ENCODE measurements around the gene INO80B.
A peak's percentile ranks its signal among the peaks of the same experiment; 100 is the strongest.
"Not testable (repeated sequence)": the region's sequence is repeated elsewhere in the genome, so short reads cannot be mapped to it uniquely, and the experiment has no call there.

The INO80B gene

DNA sequence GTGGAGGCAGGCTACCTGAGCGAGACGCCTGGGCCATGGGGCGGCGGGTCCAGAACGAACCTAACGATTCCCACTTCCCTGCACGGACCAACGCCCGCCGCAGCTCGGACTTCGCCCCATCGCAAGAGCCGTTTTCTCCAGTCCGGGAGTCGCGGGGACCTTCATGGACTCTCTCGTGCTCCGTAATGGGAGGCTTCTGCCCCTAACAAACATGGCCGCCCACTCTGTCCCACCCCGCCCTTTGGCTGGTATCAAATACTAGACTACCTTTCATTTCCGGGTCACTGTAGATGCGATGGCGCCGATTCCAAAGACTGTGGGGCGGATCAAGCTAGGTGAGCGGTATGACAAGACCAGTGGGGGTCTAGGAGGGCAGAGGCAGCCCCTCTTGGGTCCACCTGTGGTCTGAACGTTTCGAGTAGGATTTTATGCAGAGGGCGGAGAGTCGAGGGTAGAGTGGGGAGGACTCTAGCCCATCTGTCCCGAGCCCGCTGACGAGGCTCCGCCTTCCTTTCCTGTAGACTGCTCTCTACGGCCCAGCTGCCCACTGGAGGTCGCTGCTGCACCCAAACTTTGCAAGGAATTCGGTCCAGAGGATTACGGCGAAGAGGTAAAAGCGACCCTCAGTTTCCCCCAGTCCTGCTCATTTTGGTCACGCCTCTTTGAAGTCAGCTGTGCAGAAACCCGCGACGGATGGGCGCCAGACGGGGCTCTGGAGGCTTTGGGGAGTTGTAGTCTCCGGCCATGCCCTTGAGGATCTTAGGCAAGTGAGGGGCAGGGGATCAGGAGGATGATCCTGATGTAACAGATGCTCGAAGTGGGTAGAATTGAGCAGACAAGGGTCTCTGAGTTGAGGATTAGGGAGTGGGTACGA lies 28.2 kb downstream of the INO80B start, which contains the start of the genes CCDC142 and TTC31:
Gene CCDC142 (minus strand): TSS at position 198 of the 874 bp plus-strand sequence. CDS start 161 bp downstream, at position 37.
Gene TTC31 (plus strand): TSS at position 281 of the 874 bp plus-strand sequence. CDS start 15 bp downstream, at position 296.
- FAIRE-seq = peak; percentile 70

DNA sequence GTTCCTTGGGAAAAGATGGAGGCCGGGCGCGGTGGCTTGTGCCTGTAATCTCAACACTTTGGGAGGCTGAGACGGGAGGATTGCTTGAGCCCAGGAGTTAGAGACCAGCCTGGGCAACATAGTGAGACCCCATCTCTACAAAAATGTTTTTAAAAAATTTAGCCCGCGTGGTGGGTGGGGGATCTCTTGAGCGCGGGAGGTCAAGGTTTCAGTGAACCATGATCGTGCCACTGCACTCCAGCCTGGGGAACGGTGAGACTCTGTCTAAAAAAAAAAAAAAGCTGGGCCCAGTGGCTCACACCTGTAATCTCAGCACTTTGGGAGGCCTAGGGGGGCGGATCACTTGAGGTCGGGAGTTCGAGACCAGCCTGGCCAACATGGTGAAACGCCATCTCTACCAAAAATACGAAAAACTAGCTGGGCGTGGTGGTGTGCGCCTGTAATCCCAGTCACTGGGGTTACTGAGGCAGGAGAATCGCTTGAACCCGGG lies 28.8 kb downstream of the INO80B start:
- not testable (repeated sequence) for FAIRE-seq

DNA sequence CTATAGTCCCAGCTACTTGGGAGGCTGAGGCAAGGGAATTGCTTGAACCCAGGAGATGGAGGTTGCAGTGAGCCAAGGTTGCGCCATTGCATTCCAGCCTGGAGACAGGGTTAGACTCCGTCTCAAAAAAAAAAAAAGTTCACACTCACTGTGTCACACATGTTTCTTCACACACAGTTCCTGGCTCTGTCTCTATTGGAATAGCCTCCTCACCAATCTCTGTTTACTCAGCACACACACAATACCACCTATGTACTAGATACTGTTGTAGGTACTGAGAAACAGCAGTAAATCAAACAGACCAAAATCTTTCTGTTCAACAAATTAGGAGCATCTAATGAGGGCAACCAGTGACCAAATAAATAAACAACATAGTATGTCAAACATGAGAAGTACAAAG lies 31.3 kb downstream of the INO80B start:
- no peak for FAIRE-seq

DNA sequence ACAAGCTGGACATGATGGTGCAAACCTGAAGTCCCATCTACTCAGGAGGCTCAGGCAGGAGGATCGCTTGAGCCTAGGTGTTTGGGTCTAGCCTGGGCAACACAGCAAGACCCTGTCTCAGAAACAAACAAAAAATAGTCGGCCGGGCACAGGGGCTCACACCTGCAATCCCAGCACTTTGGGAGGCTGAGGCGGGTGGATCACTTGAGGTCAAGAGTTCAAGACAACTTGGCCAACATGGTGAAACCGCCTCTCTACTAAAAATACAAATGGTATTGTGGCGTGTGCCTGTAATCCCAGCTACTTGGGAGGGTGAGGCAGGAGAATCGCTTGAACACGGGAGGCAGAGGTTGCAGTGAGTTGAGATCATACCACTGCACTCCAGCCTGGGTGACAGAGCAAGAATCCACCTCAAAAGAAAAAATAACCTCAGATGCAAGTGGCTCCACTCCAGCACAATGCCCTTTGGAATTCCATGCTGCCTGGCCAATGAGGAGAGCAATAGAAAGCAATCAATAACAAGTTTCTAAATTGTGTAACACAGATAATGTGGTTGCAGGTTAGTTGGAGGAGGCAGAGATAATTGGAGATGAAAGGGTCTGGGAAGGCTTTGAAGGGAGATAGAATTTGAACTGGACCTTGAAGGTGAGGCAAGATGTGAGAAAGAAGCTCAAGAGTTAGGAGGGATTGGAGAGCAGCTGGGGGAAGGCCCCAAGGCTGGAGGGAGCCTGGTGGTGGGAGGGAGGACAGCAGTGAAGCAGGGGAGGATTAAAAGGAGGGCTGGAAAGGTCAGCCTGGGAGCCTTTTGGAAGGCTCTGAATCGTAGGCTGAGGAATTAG lies 34.0 kb downstream of the INO80B start:
- FAIRE-seq = no peak

DNA sequence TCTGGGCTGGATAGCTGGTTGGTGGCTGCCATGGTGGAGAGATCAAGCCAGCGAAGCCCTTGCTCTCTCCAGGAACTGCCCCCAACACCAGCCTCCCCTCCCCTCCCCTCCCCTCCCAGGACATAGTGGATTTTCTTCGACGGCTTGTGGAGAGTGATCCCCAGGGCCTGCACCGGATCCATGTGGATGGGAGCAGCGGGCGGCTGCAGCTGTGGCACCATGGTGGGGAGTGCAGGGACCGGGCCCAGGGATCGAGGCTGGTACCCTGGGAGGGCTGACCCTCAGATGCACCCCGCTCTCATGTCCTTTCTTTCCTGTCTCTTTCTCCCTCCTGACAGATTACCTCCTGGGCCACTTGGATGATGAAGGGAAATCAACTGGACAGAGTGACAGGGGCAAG lies 35.0 kb downstream of the INO80B start:
- FAIRE-seq = no peak

DNA sequence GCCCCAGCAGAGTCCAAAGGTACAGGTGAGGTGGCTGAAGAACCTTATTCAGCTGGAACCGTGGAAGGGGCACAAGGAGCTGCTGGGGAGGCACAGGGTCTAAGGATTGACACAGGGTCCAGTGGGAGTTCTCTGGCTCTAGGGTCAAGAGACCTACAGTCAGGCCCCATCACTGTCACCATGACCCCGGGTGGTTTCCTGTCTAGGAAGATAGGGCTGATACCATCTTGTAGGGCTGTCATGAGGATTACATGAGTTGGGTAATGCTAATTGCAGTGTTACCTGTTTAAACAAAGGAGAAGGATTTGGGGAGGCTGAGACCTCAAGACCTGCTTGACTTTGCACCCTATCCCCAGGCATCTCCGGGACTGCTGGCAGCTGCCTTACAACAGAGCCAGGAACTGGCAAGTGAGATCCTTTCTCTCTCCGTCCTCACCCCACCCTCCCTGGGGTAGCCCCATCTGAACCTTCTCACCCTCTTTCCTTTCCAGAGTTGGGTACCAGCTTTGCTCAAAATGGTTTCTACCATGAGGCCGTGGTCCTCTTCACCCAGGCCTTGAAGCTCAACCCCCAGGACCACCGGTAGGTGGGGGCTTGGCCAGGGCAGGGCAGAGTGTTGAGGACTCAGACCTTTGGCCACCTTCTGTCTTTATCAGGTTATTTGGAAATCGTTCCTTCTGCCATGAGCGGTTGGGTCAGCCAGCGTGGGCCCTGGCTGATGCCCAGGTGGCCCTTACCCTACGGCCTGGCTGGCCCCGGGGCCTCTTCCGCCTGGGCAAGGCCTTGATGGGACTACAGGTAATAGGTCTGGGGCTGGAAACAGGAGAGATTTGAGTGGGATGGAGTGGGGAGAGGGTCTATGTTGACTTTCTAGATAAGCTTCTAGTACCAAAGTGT lies 37.0 kb downstream of the INO80B start:
- no peak for FAIRE-seq

DNA sequence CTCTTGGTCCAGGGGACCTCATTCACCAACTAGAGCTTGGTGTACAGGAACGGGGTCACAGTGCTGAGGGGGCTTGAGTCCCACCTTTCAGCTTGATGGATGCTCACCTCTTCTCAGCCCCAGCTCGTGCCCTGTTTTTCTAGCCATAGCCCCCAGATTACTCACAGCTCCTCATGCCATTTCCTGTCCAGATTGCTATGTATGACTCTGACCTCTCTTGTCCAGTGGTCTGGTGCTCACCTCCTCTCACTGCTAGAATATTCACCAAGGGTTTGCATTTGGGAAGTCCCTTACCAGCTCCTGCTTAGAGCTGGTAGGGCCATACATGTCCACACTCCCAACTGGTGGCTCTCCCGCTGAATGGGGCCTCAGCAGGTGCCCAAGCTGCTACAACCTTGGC lies 38.7 kb downstream of the INO80B start:
- FAIRE-seq = no peak

DNA sequence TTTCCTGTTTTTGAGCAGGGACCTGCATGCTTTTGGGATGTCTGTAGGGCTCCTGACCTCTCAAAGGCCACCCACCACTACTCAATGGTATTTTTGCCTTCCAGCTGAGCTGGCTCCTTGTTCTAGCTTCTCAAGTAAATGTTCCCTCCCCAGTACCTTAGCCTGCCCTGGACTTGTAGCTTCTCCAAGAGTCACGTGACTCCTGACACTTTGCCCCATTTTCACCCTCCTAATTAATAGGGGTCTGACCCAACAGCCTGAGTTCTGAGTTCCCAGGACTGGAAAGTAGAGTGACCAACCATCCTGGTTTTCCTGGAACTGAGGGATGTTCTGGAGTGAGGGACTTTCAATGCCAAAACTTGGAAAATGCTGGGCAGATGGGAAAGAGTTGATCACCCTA lies 40.6 kb downstream of the INO80B start:
- no peak for FAIRE-seq

DNA sequence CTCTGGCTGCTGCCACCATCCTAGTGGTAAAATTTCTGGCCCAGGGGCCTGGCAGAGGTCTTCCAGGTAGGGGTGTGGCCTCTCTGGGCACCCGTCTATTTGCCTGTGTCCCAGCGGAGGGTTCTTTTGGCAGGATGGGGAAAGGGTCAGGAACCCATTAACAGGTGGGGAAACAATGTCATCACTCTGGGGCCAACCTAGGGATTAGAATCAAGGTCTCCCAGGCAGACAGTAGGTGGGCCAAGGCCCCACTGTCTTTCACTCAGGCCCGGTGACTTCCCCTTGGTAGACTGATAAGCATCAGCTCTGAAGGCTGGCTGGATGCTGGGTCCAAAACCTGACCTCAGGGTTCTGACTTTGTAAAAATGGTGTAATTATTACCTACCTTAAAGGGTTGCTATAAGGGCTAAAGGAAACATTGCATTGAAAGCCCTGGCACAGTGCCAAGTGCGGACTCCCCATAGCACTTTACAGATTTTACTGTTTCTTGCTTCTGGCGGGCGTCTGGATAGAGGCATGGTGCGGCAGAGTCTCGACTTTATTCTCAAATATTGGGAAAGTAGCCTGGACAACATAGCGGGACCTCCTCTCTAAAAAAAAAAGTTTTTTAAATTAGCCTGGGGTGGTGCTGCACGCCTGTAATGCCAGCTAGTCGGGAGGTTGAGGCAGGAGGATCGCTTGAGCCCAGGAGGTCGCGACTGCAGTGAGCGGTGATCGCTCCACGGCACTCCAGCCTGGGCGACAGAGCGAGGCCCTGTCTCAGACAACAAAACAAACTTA lies 42.3 kb downstream of the INO80B start:
- FAIRE-seq = no peak

DNA sequence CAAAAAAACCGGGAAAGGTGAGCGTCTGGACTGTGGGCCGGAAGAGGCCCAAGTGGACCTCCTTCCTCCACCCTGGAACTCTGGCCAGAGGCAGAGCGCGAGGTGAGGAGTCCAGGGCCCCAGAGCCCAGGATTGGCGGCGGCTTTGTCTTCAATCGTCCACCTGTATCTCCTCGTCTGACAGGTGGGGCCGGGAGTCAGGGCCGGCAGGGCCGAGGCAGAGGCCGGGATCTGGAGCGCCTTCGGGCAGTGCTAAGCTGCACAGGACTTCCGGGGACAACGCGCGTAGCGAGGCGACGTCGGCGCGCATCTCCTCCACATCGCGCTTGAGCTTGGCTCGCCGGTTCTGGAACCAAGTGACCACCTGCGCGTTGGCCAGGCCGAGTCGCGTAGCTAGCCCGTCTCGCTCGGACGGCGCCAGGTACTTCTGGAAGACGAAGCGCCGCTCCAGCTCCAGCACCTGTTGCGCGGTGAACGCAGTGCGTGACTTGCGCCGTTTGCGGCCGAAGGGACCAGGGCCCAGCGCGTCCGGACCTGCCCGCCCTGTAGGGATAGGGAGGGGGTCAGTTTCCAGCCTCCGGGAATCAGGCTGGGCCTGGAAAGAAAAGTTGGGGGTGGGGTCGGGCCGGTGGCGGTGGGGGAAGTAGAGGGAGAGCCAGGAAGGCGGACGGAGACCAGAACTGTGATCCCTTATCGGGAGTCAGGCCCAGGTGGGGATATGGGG lies 43.1 kb downstream of the INO80B start:
- no peak for FAIRE-seq

DNA sequence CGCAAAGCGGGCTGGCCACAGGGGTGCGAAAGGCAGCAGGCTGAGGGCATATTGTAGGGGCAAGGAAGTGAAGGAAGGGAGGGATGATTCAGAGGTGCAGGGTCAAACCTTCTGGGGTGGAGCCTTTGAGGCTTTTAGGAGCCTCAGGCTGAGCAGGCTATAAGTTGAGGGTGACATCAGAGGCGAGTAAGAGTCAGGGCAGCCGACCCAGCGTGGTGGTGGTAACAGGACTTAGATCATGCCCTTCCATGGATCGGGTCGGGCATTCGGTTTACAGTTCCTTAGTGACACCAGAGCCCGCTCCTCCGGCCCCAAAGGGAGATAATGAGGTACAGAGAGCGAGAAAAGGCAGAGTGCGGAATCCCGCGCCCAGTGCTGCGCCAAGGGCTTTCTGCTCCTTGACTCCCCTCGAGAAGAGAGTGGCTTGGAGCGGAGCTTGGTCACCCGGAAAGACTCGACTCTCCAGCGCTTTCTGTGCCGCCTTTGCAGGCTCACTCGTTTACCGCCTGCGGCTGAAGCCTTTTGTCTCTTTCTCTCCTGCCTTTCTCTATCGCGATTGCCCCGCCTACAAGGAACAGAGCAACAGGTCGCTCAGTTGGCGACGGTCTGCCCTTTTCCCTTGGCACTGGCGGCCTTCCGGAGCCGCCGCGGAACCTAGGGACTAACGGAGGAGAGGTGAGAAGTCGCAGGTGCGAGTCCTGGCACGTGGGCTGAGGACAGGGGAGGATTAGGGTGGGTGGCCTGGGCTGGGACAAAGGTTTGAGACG lies 43.8 kb downstream of the INO80B start:
- FAIRE-seq = no peak

DNA sequence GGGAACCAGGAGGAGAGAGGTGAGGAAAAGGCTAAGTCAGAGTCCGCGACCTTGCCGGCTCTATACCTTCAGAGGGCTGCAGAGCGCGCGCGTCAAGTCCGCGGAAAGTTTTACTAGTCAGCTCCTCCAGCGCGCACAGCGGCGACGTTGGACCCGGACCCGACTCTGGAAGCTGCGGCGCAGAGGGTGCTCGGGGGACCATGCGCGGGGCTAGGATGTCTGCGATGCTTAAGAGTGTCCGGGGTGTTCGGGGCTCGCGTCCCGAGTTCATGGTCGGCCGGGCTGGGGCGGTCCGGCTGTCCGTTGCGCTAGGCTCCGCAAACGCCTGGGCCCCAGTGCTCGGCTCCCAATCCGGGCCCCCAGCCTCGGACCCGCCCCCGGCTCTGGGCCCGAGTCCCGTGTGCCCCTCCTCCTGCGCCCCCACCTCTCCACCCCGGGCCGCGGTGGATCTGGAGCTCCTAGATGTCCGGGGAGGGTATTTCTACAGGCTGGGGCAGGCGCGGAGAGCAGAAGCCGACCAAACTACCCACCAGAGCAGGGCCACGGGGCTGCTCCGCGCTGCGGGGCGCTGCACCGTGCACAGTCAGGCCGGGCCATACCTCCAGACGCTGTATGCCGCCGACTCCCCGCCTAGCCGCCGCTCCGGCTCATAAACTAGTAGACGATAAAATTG lies 44.5 kb downstream of the INO80B start, which contains the start of gene LBX2:
Gene LBX2 (minus strand): TSS at position 337 of the 673 bp plus-strand sequence. CDS start 66 bp downstream, at position 271.
- no peak for FAIRE-seq

DNA sequence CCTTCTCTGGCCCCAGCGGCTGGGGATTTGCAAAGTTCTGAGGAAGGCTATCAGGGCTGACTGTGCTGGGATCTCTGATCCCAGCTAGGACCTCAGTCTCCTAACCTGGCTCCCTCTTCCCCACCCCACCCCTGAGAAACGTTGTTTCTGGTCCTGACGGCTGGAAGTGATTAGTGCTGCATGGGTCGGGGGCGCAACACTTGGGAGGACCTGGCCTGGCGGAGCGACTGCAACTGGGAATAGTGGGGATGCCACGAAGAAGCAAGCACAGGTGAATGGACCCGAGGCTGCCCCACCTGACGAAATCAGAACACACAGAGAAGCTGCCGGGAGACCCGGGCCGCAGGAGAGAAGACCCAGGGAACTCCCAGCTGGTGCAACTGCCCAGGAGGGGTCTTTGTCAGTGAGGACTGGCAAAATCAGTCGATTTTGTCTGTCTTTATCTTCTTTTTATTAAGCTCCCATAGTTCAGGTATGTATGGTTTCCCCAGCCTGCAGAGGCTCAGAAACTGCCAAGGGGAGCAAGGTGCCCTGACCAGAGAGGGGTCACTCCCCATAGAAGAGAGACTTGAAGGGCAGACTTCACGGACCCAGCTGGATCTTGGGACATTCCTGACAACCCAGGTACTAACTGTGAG lies 45.2 kb downstream of the INO80B start:
- FAIRE-seq = no peak

DNA sequence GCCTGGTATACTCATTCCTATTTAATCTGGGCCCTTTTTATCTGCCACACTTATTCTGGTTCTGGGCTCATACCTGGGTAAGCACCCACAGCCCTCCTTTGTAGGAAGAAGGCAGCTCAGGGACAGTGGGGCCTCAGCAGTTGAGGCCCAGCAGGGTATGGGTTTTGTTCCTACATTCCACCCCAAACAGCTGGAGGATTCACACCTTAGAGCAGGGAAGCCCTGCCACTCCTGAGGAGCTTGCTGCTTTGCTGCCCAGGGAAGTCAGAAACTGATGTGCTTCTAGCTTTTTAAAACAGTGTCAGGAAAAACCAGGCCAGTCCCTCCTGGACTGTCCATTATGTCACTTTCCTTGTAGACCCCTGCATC lies 45.7 kb downstream of the INO80B start:
- FAIRE-seq = no peak

DNA sequence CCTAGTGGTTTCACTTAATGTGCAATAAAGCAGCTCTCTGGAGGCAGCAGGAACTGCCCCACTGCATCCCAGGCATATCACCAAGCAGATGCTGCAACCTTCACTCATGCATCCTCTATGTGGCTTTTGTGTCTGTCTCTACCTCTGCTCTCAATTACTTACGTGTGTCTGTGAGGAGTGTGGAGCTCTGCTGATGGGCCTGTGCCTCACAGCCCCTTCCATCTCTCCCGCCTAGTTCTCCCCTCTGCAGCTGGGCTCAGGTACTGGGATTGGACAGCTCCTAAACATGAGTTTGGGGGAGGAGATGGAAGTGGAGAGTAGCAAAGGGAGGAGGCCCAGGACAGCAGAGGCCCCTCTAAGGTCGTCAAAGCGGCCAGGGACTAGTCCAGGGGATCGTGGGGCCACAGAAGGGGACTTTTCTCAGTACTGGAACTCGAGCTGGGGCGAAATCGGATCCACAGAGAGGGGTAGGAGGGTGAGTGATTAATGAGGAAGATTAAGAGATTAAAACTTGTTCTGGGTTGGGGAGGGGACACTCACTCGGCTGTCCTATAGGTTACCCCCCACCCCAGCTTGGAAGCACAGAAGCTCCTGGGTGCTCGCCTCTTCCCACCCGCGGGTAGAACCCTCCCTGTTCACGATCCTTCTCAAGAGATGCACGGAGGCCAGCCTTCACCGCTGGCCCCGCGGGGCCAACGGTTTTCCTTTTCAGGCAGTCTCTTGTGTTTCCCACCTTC lies 46.6 kb downstream of the INO80B start:
- no peak for FAIRE-seq

DNA sequence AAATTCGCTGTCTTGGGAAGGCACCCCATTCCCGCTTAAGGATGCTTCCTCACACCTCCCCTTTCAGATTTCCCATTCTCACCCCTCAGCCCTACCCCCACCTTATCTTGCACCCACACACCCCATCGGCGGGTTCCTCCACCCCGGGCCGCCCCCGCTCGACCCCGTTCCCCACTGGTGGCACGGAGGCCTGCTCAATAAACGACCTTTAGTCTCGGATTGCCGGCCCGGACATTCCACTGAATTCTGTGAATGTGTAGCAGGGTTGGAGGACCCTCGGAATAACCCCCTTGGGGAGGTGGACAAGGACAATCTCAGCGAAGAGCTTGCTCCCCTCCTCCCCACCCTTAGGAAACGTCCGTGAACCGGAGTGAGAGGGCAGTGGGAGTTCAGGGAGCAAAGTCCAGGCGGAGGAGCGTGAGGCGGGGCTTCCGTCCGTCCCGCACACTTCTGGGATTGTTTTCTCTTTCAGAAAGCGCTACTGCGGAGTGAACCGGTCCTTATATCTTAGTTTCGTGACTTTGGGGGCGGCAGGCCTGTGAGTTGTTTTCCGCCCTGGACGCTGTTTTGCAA lies 47.3 kb downstream of the INO80B start:
- FAIRE-seq = no peak

DNA sequence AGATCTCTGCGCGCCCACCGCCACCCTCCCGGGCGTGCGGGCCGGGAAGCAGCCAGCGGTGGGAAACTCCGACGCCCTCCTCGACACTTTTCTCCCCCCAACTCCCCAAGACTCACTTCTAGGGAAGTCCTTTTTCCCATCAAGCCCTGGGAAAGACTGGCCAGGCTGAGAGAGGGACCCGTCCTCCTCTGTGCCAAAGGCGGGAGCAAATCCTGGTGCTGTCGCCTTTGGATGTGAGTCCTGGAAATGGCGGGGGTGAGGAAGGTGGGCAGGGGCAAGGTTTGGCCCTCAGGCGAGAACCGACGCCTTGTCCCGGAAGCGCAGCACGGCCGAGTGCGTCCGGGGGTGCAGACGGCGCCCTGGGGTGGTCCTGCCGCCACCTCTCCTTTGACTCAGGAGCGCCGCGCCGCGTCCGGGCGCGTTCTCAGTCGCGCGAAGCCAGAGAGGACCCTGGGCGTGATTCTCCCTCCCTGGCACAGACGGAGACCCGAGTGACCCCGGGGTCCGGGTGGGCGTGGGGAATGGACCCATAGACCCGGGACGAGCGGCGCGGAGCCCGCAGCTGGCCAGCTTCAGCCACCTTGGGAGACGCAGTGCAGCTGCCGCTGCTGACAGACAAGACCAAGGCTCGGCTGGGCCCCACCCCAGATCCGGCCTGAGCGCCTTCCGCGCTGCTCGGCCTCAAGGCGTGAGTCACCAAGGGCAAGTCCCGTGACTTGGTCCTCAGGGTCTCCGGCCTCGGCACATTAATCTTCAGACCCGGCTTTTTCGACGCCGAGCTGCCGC lies 48.0 kb downstream of the INO80B start:
- FAIRE-seq = no peak
